Caco-2 (cell line): ENCODE results near the gene TXNIP. TPM values are rescaled to one million over a fixed set of nuclear protein-coding genes. Genes with fewer than 3 reads are reported as not detected.

Experiments used
- BruUV-seq: library from RNA; stranded (reverse); fragments of 400-500 nt; replicated peaks from 2 replicates; lab custom pipeline; 2021; lab: Mats Ljungman, UMichigan
- CTCF ChIA-PET: fragments of 300-600 bp; sonication (Branson Sonifier 250); formaldehyde crosslinking; loops from one replicate; lab custom pipeline; 2022; ENCODE audit warnings: antibody characterized with exemption; lab: Charles Lee
- POLR2A ChIA-PET: fragments of 300-600 bp; sonication (Branson Sonifier 250); formaldehyde crosslinking; loops from one replicate; lab custom pipeline; 2022; ENCODE audit warnings: antibody characterized with exemption; lab: Charles Lee
- DNase-seq, 2 experiments: peaks; one replicate each; pipeline versions ENCODE4 v3.0.0 to v3.0.0-alpha.2; 2020 to 2022
- H3K27me3 ChIP-seq: replicated peaks from 2 replicates; pipeline ENCODE4 v1.6.0; 2011; ENCODE audit warnings: low read length; ENCODE audit not compliant: control insufficient read depth, insufficient read depth
- H3K36me3 ChIP-seq: 2 replicates; pipeline ENCODE4 v1.5.1; 2011; ENCODE audit warnings: low read length; ENCODE audit not compliant: control insufficient read depth, insufficient read depth
- H3K4me1 ChIP-seq: fragments of 250-450 bp; sonication (Bioruptor Pico); 2 replicates; pipeline ENCODE4 v1.5.1; 2020; ENCODE audit warnings: mild to moderate bottlenecking
- H3K4me3 ChIP-seq: 2 replicates; pipeline ENCODE4 v1.5.1; 2011; ENCODE audit warnings: low read depth, mild to moderate bottlenecking, control low read depth, low read length
- H3K9me3 ChIP-seq: fragments of 250-450 bp; sonication (Bioruptor Pico); 2 replicates; pipeline ENCODE4 v1.5.1; 2020; ENCODE audit warnings: mild to moderate bottlenecking, moderate library complexity
- H3K27ac Mint-ChIP-seq: one replicate; pipeline ENCODE4 v1.8.0; 2022; ENCODE audit warnings: mixed read lengths; ENCODE audit not compliant: unreplicated experiment
- H3K27me3 Mint-ChIP-seq: one replicate; pipeline ENCODE4 v1.8.0; 2022; ENCODE audit warnings: mixed read lengths; ENCODE audit not compliant: insufficient read depth, unreplicated experiment
- H3K36me3 Mint-ChIP-seq: one replicate; pipeline ENCODE4 v1.8.0; 2022; ENCODE audit warnings: mild to moderate bottlenecking, mixed read lengths; ENCODE audit not compliant: insufficient read depth, unreplicated experiment
- H3K4me1 Mint-ChIP-seq: one replicate; pipeline ENCODE4 v1.8.0; 2022; ENCODE audit warnings: low read depth, mixed read lengths; ENCODE audit not compliant: unreplicated experiment
- H3K4me3 Mint-ChIP-seq: one replicate; pipeline ENCODE4 v1.8.0; 2022; ENCODE audit warnings: mild to moderate bottlenecking, moderate library complexity, mixed read lengths; ENCODE audit not compliant: unreplicated experiment
- H3K9me3 Mint-ChIP-seq: one replicate; pipeline ENCODE4 v1.8.0; 2022; ENCODE audit warnings: mixed read lengths; ENCODE audit not compliant: unreplicated experiment
- intact Hi-C: fragments of 100-400 bp; cut with micrococcal nuclease; formaldehyde crosslinking; loops from one replicate; pipeline ENCODE4 v1.10.0; 2022; ENCODE audit not compliant: unreplicated experiment
- total RNA-seq: library from RNA; stranded (reverse); gene quantifications from 2 replicates; pipeline ENCODE4 v1.2.3, GENCODE V29; 2022
- TF ChIP-seq, protein P1 (sequence below), 2 experiments: fragments of 200-600 bp in 1 of 2; IDR thresholded peaks; 1 replicate in 1 of 2; 2 replicates in 1 of 2; pipeline versions ENCODE4 v1.5.1 to v1.8.0; 2011 to 2022; ENCODE audit warnings: antibody characterized with exemption in 1 of 2, control low read depth in 1 of 2, inconsistent platforms in 1 of 2, low read depth in 1 of 2, low read length in 1 of 2, mild to moderate bottlenecking in 1 of 2, moderate library complexity in 1 of 2; ENCODE audit not compliant: insufficient read depth in 1 of 2, severe bottlenecking in 1 of 2, unreplicated experiment in 1 of 2

Gene TXNIP
- total RNA-seq, 1 experiment from 2014 or later: 27.5 TPM

DNA sequence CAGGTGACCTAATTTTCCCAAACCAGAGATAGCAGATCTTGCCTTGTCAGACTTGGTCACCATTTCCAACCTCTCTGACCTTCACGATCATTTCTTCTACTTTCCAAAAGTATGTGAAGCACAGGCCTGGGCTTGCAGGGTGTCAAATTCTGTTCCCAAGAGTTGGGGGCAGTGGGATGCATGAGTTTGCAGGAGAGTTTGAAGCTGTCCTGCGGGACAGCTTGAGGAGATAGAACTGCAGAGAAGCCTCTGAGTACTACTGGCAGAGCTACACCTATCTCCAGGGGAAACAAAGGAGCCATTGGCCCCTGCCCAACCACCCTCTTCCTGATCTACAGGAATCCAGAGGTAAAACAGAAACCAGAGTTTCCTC, 11.3 kb downstream of the TXNIP start:
- ChIA-PET POLR2A (no interaction called here), CTCF (no interaction called here)
- Mint-ChIP-seq H3K9me3 (no peaks in the 10 kb centered on the region), H3K4me1 (peaks cover 15% of the 10 kb centered on the region), H3K36me3 (no peaks in the 10 kb centered on the region), H3K27me3 (no peaks in the 10 kb centered on the region), H3K4me3 (no peak overlapping the region), H3K27ac (peak overlapping the region; percentile 58)
- no TSS peak for BruUV-seq
- no peak for DNase-seq
- no peaks in the 10 kb centered on the region for H3K9me3 ChIP-seq
- H3K36me3 ChIP-seq: no peaks in the 10 kb centered on the region
- H3K4me3 ChIP-seq: no peak overlapping the region
- peaks cover 22% of the 10 kb centered on the region for H3K4me1 ChIP-seq
- H3K27me3 ChIP-seq: no peaks in the 10 kb centered on the region
- TF ChIP-seq, protein P1, sequence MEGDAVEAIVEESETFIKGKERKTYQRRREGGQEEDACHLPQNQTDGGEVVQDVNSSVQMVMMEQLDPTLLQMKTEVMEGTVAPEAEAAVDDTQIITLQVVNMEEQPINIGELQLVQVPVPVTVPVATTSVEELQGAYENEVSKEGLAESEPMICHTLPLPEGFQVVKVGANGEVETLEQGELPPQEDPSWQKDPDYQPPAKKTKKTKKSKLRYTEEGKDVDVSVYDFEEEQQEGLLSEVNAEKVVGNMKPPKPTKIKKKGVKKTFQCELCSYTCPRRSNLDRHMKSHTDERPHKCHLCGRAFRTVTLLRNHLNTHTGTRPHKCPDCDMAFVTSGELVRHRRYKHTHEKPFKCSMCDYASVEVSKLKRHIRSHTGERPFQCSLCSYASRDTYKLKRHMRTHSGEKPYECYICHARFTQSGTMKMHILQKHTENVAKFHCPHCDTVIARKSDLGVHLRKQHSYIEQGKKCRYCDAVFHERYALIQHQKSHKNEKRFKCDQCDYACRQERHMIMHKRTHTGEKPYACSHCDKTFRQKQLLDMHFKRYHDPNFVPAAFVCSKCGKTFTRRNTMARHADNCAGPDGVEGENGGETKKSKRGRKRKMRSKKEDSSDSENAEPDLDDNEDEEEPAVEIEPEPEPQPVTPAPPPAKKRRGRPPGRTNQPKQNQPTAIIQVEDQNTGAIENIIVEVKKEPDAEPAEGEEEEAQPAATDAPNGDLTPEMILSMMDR (IDR thresholded peaks at IDR 0.05; ENCODE audit: insufficient read depth in 1 of 2, low read depth in 1 of 2, low read length in 1 of 2, severe bottlenecking in 1 of 2, unreplicated experiment in 1 of 2): no peak
- intact Hi-C loops: no loop called here

DNA sequence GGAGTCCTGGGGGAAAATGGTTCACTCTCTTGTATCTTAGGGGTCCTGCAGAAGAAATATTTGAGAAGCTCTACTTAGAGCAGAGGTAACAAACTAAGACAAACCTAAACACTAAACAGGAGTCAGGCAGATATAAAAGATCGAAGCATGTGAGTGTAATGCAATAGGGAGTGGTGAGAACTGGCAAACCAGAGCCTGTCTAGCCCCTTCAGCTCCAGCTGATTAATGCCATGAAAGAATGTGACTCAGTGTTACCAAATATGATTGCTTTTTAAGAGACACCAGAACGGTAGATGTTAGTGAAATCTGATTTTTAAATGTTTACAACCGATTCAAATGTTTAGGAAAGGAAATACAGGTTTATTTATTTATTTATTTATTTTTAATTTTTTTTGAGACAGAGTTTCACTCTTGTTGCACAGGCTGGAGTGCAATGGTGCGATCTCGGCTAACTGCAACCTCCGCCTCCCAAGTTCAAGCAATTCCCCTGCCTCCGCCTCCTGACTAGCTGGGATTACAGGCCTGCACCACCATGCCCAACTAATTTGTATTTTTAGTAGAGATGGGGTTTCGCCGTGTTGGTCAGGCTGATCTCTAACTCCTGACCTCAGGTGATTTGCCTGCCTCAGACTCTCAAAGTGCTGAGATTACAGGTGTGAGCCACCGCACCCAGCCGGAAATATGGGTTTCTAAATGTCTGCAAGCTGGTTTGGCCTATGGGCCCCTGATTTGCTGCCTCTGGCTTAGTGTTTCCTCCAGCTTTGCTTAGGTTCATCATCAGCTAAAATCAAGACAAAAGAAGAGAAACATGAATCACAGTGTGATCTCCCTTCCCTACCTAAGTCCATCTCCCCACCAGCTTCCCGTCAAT, 12.2 kb downstream of the TXNIP start:
- Histone ChIP-seq H3K4me1 (peaks cover 29% of the 10 kb centered on the region), H3K4me3 (no peak overlapping the region), H3K36me3 (no peaks in the 10 kb centered on the region), H3K9me3 (no peaks in the 10 kb centered on the region), H3K27me3 (no peaks in the 10 kb centered on the region)
- no peak for DNase-seq
- TF ChIP-seq, protein P1 (IDR thresholded peaks at IDR 0.05; ENCODE audit: insufficient read depth in 1 of 2, low read depth in 1 of 2, low read length in 1 of 2, severe bottlenecking in 1 of 2, unreplicated experiment in 1 of 2): no peak
- BruUV-seq: no TSS peak
- CTCF ChIA-PET: no interaction called here
- Mint-ChIP-seq H3K27ac (no peak overlapping the region), H3K4me1 (peaks cover 14% of the 10 kb centered on the region), H3K36me3 (no peaks in the 10 kb centered on the region), H3K27me3 (no peaks in the 10 kb centered on the region), H3K9me3 (no peaks in the 10 kb centered on the region), H3K4me3 (no peak overlapping the region)
- intact Hi-C loops: no loop called here
- POLR2A ChIA-PET: no interaction called here

DNA sequence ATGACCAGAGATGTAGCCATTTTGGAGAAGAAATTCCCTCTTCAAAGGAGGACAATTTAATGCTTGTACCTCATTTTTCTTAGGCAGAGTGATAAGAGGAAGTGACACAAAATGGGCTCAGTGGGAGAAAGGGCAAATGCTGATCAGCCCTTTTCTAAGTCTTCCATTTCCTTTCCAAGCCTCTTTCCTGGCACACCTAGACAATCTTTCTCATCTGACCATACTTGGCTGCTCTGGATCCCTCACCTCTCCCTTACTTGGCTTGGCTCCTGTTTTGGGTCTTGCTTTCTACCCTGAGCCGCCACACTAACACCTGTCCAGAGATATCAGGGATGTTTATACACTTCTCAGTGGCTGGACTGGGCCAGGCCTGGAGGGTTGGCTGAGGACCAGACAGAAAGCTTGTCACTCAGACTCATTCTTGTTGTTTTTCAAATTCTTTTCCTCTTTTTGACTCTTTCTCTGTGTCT, 13.1 kb downstream of the TXNIP start:
- no peaks in the 10 kb centered on the region for H3K27me3 Mint-ChIP-seq
- no peak for DNase-seq
- Histone ChIP-seq H3K4me3 (no peak overlapping the region), H3K4me1 (peaks cover 38% of the 10 kb centered on the region), H3K9me3 (no peaks in the 10 kb centered on the region), H3K27me3 (no peaks in the 10 kb centered on the region), H3K36me3 (no peaks in the 10 kb centered on the region)
- no peaks in the 10 kb centered on the region for H3K36me3 Mint-ChIP-seq
- ChIA-PET CTCF (no interaction called here), POLR2A (no interaction called here)
- no TSS peak for BruUV-seq
- no peak overlapping the region for H3K4me3 Mint-ChIP-seq
- TF ChIP-seq, protein P1 (IDR thresholded peaks at IDR 0.05; ENCODE audit: insufficient read depth in 1 of 2, low read depth in 1 of 2, low read length in 1 of 2, severe bottlenecking in 1 of 2, unreplicated experiment in 1 of 2): no peak
- H3K27ac Mint-ChIP-seq: no peak overlapping the region
- intact Hi-C loops: no loop called here
- no peaks in the 10 kb centered on the region for H3K9me3 Mint-ChIP-seq
- H3K4me1 Mint-ChIP-seq: peaks cover 14% of the 10 kb centered on the region
